ENCODE measurements around the gene C19orf67.
"Not testable (repeated sequence)": the region's sequence is repeated elsewhere in the genome, so short reads cannot be mapped to it uniquely, and the experiment has no call there.

C19orf67 gene

GRCh38 chr19:14058182-14059092, 27.1 kb downstream of the C19orf67 start:
- DNase-seq (ENCODE audit: low spot score): no peak
- FAIRE-seq: no peak

GRCh38 chr19:14056741-14057356, 28.7 kb downstream of the C19orf67 start:
- DNase-seq (ENCODE audit: low spot score): no peak
- FAIRE-seq: no peak

- FAIRE-seq (no peak), DNase-seq (ENCODE audit: low spot score) (no peak)
These were observed 29.4 kb downstream of the C19orf67 start for GRCh38 chr19:14056069-14056666.

- no peak for FAIRE-seq
These were observed 30.2 kb downstream of the C19orf67 start for GRCh38 chr19:14055396-14055795.

GRCh38 chr19:14054721-14055120, 30.9 kb downstream of the C19orf67 start:
- FAIRE-seq: no peak
- DNase-seq (ENCODE audit: low spot score): no peak

More at GRCh38 chr19:14055396-14055795, 30.2 kb downstream of the C19orf67 start:
- no peak for DNase-seq (ENCODE audit: low spot score)

GRCh38 chr19:14054099-14054498, 31.5 kb downstream of the C19orf67 start:
- FAIRE-seq (no peak), DNase-seq (ENCODE audit: low spot score) (no peak)

GRCh38 chr19:14053500-14053899, 32.1 kb downstream of the C19orf67 start:
- FAIRE-seq (no peak), DNase-seq (ENCODE audit: low spot score) (no peak)

- DNase-seq (ENCODE audit: low spot score) (no peak), FAIRE-seq (no peak)
These were observed 32.6 kb downstream of the C19orf67 start for GRCh38 chr19:14053032-14053431.

GRCh38 chr19:14052470-14052869, 33.1 kb downstream of the C19orf67 start:
- FAIRE-seq: no peak
- DNase-seq (ENCODE audit: low spot score): no peak

GRCh38 chr19:14051980-14052379, 33.6 kb downstream of the C19orf67 start:
- FAIRE-seq (no peak), DNase-seq (ENCODE audit: low spot score) (no peak)

- not testable (repeated sequence) for FAIRE-seq; DNase-seq (ENCODE audit: low spot score)
These were observed 34.6 kb downstream of the C19orf67 start for GRCh38 chr19:14050961-14051360.

GRCh38 chr19:14050512-14050911, 35.1 kb downstream of the C19orf67 start:
- FAIRE-seq (no peak), DNase-seq (ENCODE audit: low spot score) (no peak)

- FAIRE-seq: no peak
- peak; percentile 14 for DNase-seq (ENCODE audit: low spot score)
These were observed 37.0 kb downstream of the C19orf67 start for GRCh38 chr19:14048443-14049153.

GRCh38 chr19:14047866-14048265, 37.7 kb downstream of the C19orf67 start:
- DNase-seq (ENCODE audit: low spot score); FAIRE-seq: not testable (repeated sequence)

- DNase-seq (ENCODE audit: low spot score); FAIRE-seq: not testable (repeated sequence)
These were observed 42.6 kb downstream of the C19orf67 start for GRCh38 chr19:14042659-14043608.

- FAIRE-seq (no peak), DNase-seq (ENCODE audit: low spot score) (no peak)
These were observed 46.4 kb downstream of the C19orf67 start for GRCh38 chr19:14039181-14039580.

GRCh38 chr19:14035706-14036105, 49.9 kb downstream of the C19orf67 start:
- no peak for DNase-seq (ENCODE audit: low spot score)
- no peak for FAIRE-seq

- FAIRE-seq; DNase-seq (ENCODE audit: low spot score): not testable (repeated sequence)
These were observed 50.4 kb downstream of the C19orf67 start for GRCh38 chr19:14035159-14035558.

- no peak for FAIRE-seq
- DNase-seq (ENCODE audit: low spot score): no peak
These were observed 51.6 kb downstream of the C19orf67 start for GRCh38 chr19:14033946-14034345.
